ENCODE measurements around the gene SRSF1.

Gene SRSF1

GRCh38 chr17:57957120-57957850, 49.8 kb downstream of the SRSF1 start:
- H3K4me3 Mint-ChIP-seq, result no peak overlapping the region
- no peaks in the 10 kb centered on the region for H3K36me3 Mint-ChIP-seq (ENCODE audit: low read depth)
- no peak overlapping the region for H3K27ac Mint-ChIP-seq
- H3K27me3 Mint-ChIP-seq (ENCODE audit: low read depth), result peaks cover 75% of the 10 kb centered on the region
- H3K4me1 Mint-ChIP-seq (ENCODE audit: low read depth), result peaks cover 21% of the 10 kb centered on the region
- no peak for DNase-seq (ENCODE audit: low spot score)
- no peaks in the 10 kb centered on the region for H3K9me3 Mint-ChIP-seq

DNA sequence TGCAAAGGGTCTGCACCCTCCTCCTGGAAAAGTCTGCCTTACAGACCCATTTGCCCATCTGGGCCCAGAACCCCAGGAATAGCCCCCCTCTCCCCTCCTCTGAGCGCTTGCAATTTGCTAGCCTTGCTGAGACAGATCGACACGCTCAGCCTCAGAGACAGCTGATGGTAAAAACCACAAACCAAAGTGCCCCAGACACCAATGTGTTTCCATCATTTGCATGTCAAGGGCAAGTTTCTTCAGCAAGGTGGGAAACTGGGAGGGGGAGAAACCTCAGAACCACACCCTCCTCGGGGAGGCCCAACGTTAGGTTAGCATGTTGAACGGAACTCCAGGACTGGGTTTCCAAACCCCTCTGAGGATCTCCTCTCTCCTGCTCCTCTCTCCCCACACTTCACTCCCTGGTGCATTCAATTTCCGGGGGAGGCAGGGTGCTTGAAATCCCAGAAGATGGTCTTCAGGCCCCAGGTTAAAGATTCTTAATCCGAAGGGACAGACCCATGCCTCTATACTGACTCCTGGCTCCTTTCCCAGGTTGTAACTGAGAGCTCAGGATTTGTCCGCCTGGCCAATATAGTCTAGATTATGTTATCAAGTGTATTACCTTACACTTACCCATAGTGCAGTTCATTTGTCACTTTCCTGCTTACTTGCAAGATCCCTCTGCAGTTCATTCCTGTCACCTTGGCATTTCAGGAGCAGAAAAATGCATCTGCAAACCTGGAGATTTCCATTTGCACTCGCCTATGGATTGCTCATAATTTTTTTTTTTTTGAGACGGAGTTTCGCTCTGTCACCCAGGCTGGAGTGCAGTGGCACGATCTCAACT, 50.5 kb downstream of the SRSF1 start:
- peak overlapping the region; percentile 68 for H3K4me3 Mint-ChIP-seq
- H3K27ac Mint-ChIP-seq, result no peak overlapping the region
- H3K4me1 Mint-ChIP-seq (ENCODE audit: low read depth), result peaks cover 21% of the 10 kb centered on the region
- H3K36me3 Mint-ChIP-seq (ENCODE audit: low read depth), result no peaks in the 10 kb centered on the region
- H3K9me3 Mint-ChIP-seq, result no peaks in the 10 kb centered on the region
- DNase-seq (ENCODE audit: low spot score), result peak; percentile 24
- peaks cover 73% of the 10 kb centered on the region for H3K27me3 Mint-ChIP-seq (ENCODE audit: low read depth)

GRCh38 chr17:57955183-57955931, 51.7 kb downstream of the SRSF1 start, which contains the start of gene CUEDC1:
CUEDC1 (minus strand) TSS chr17:57955412; CDS start chr17:57885564, 69,848 bp downstream.
- no peaks in the 10 kb centered on the region for H3K36me3 Mint-ChIP-seq (ENCODE audit: low read depth)
- peak; percentile 62 for DNase-seq (ENCODE audit: low spot score)
- H3K4me3 Mint-ChIP-seq, result peak within 1 kb of the TSS; percentile 68
- peaks cover 27% of the 10 kb centered on the region for H3K4me1 Mint-ChIP-seq (ENCODE audit: low read depth)
- no peak within 1 kb of the TSS for H3K27ac Mint-ChIP-seq
- peaks cover 70% of the 10 kb centered on the region for H3K27me3 Mint-ChIP-seq (ENCODE audit: low read depth)
- H3K9me3 Mint-ChIP-seq, result no peaks in the 10 kb centered on the region

GRCh38 chr17:57954397-57955182, 52.5 kb downstream of the SRSF1 start:
- Mint-ChIP-seq H3K27me3 (ENCODE audit: low read depth) (peaks cover 63% of the 10 kb centered on the region), H3K4me3 (peak overlapping the region; percentile 65), H3K4me1 (ENCODE audit: low read depth) (peaks cover 33% of the 10 kb centered on the region), H3K9me3 (no peaks in the 10 kb centered on the region), H3K36me3 (ENCODE audit: low read depth) (no peaks in the 10 kb centered on the region), H3K27ac (no peak overlapping the region)
- no peak for DNase-seq (ENCODE audit: low spot score)

- H3K4me3 Mint-ChIP-seq, result peak overlapping the region; percentile 65
- no peaks in the 10 kb centered on the region for H3K9me3 Mint-ChIP-seq
- no peak for DNase-seq (ENCODE audit: low spot score)
- H3K27ac Mint-ChIP-seq, result no peak overlapping the region
- peaks cover 39% of the 10 kb centered on the region for H3K4me1 Mint-ChIP-seq (ENCODE audit: low read depth)
- H3K36me3 Mint-ChIP-seq (ENCODE audit: low read depth), result no peaks in the 10 kb centered on the region
- peaks cover 56% of the 10 kb centered on the region for H3K27me3 Mint-ChIP-seq (ENCODE audit: low read depth)
These were observed 53.2 kb downstream of the SRSF1 start for GRCh38 chr17:57953705-57954396.
